ENCODE results near the gene ADGRG7. TPM values are rescaled to one million over a fixed set of nuclear protein-coding genes. Genes with fewer than 3 reads are reported as not detected.

Gene ADGRG7
- polyA plus RNA-seq, 1 donor (not counting 4 experiments of a cell fraction or from before 2014, with no cell fraction given) = 0.03 TPM

GRCh38 chr3:100602506-100603444, 6.6 kb upstream of the ADGRG7 start:
- no peaks in the 10 kb centered on the region for H3K36me3 ChIP-seq (ENCODE audit: control insufficient read depth in 2 of 2, extremely low read depth in 1 of 2, insufficient read depth in 2 of 2, low read length in 2 of 2)
- peak; percentile 88 for FAIRE-seq
- no peaks in the 10 kb centered on the region for H3K27me3 ChIP-seq (ENCODE audit: control insufficient read depth, extremely low read depth, insufficient read depth, low read length)
- peaks cover 40% of the 10 kb centered on the region for H3K4me1 ChIP-seq (ENCODE audit: control insufficient read depth, extremely low read depth, insufficient read depth, low read length)
- H3K4me3 ChIP-seq (ENCODE audit: control insufficient read depth in 2 of 3, extremely low read depth in 1 of 3, insufficient read depth in 2 of 3, low read depth in 1 of 3, low read length in 3 of 3) = no peak overlapping the region
- peak overlapping the region; percentile 21 for H2AFZ ChIP-seq (ENCODE audit: control insufficient read depth, low read length)
- H3K9me1 ChIP-seq (ENCODE audit: control insufficient read depth, extremely low read depth, insufficient read depth, low read length) = no peaks in the 10 kb centered on the region
- H3K79me2 ChIP-seq (ENCODE audit: control insufficient read depth, insufficient read depth, low read length) = no peaks in the 10 kb centered on the region
- H3K27ac ChIP-seq (ENCODE audit: control insufficient read depth, insufficient read depth, low read length) = peak overlapping the region; percentile 51
- H4K20me1 ChIP-seq (ENCODE audit: control insufficient read depth, extremely low read depth, insufficient read depth, low read length) = no peaks in the 10 kb centered on the region
- peak overlapping the region; percentile 28 for H3K4me2 ChIP-seq (ENCODE audit: control insufficient read depth, extremely low read depth, insufficient read depth, low read depth, low read length)
- dilution Hi-C loops (cut with MboI; ENCODE audit: extremely low pct_ligation_motif_present, low sequenced_read_pairs) = no loop called here
- no peaks in the 10 kb centered on the region for H3K9me3 ChIP-seq (ENCODE audit: control insufficient read depth, low read depth, low read length)
- DNase-seq (ENCODE audit: low read depth, low spot score) = no peak
- TF ChIP-seq CTCF (optimal IDR thresholded peaks at IDR 0.05 in 1 of 3, IDR thresholded peaks at IDR 0.05 in 1 of 3, conservative IDR thresholded peaks at IDR 0.05 in 1 of 3; ENCODE audit: extremely low read depth in 1 of 3, insufficient read depth in 2 of 3, low read length in 3 of 3) (no peak), EZH2 (IDR thresholded peaks at IDR 0.05; ENCODE audit: low read length) (no peak)
- no peak overlapping the region for H3K9ac ChIP-seq (ENCODE audit: control insufficient read depth, extremely low read depth, insufficient read depth, low read length)

- Histone ChIP-seq H3K27me3 (ENCODE audit: control insufficient read depth, extremely low read depth, insufficient read depth, low read length) (no peaks in the 10 kb centered on the region), H3K4me2 (ENCODE audit: control insufficient read depth, extremely low read depth, insufficient read depth, low read depth, low read length) (peak overlapping the region; percentile 28), H4K20me1 (ENCODE audit: control insufficient read depth, extremely low read depth, insufficient read depth, low read length) (no peaks in the 10 kb centered on the region), H3K79me2 (ENCODE audit: control insufficient read depth, insufficient read depth, low read length) (no peaks in the 10 kb centered on the region), H2AFZ (ENCODE audit: control insufficient read depth, low read length) (peak overlapping the region; percentile 21), H3K36me3 (ENCODE audit: control insufficient read depth in 2 of 2, extremely low read depth in 1 of 2, insufficient read depth in 2 of 2, low read length in 2 of 2) (no peaks in the 10 kb centered on the region), H3K9me1 (ENCODE audit: control insufficient read depth, extremely low read depth, insufficient read depth, low read length) (no peaks in the 10 kb centered on the region), H3K4me1 (ENCODE audit: control insufficient read depth, extremely low read depth, insufficient read depth, low read length) (peaks cover 40% of the 10 kb centered on the region), H3K9ac (ENCODE audit: control insufficient read depth, extremely low read depth, insufficient read depth, low read length) (no peak overlapping the region), H3K4me3 (ENCODE audit: control insufficient read depth in 2 of 3, extremely low read depth in 1 of 3, insufficient read depth in 2 of 3, low read depth in 1 of 3, low read length in 3 of 3) (no peak overlapping the region), H3K27ac (ENCODE audit: control insufficient read depth, insufficient read depth, low read length) (peak overlapping the region; percentile 51), H3K9me3 (ENCODE audit: control insufficient read depth, low read depth, low read length) (no peaks in the 10 kb centered on the region)
- DNase-seq (ENCODE audit: low read depth, low spot score) (no peak), FAIRE-seq (peak; percentile 92)
- dilution Hi-C loops (cut with MboI; ENCODE audit: extremely low pct_ligation_motif_present, low sequenced_read_pairs) = no loop called here
- TF ChIP-seq CTCF (optimal IDR thresholded peaks at IDR 0.05 in 1 of 3, IDR thresholded peaks at IDR 0.05 in 1 of 3, conservative IDR thresholded peaks at IDR 0.05 in 1 of 3; ENCODE audit: extremely low read depth in 1 of 3, insufficient read depth in 2 of 3, low read length in 3 of 3) = peak; percentile 54 to 75 (median 68)
- TF ChIP-seq EZH2 (IDR thresholded peaks at IDR 0.05; ENCODE audit: low read length) = no peak
These were observed 5.9 kb upstream of the ADGRG7 start for GRCh38 chr3:100603469-100603868.

Data from keratinocyte (primary cell).